Mesendoderm (in vitro differentiated cells): ENCODE data around the gene DHX58.

Experiments used
- DNase-seq: peaks from one replicate; pipeline ENCODE4 v3.0.0; 2013
- H2AK5ac ChIP-seq: 2 replicates; pipeline ENCODE4 v1.6.1; 2013; ENCODE audit warnings: low read length, inconsistent platforms
- H2BK120ac ChIP-seq: 2 replicates; pipeline ENCODE4 v1.6.1; 2013; ENCODE audit warnings: low read depth, mild to moderate bottlenecking, low read length, moderate library complexity, mixed read lengths
- H2BK15ac ChIP-seq: replicated peaks from 2 replicates; pipeline ENCODE4 v1.6.1; 2013; ENCODE audit warnings: low read depth, mild to moderate bottlenecking, moderate library complexity
- H2BK5ac ChIP-seq: 2 replicates; pipeline ENCODE4 v1.6.1; 2013; ENCODE audit warnings: low read length, inconsistent platforms
- H3K18ac ChIP-seq: 2 replicates; pipeline ENCODE4 v1.6.1; 2013; ENCODE audit warnings: mild to moderate bottlenecking, low read length, mixed read lengths
- H3K23ac ChIP-seq: one replicate; pipeline ENCODE4 v1.6.1; 2013; ENCODE audit warnings: low read length
- H3K27ac ChIP-seq: 2 replicates; pipeline ENCODE4 v1.5.1; 2013; ENCODE audit warnings: low read depth, mild to moderate bottlenecking, inconsistent platforms, low read length, moderate library complexity
- H3K27me3 ChIP-seq: 2 replicates; pipeline ENCODE4 v1.6.1; 2013; ENCODE audit warnings: low read length, control low read depth, mild to moderate bottlenecking, inconsistent platforms; ENCODE audit not compliant: insufficient read depth, poor library complexity
- H3K36me3 ChIP-seq: 2 replicates; pipeline ENCODE4 v1.6.1; 2013; ENCODE audit warnings: low read length, inconsistent platforms; ENCODE audit not compliant: control insufficient read depth, insufficient read depth
- H3K4ac ChIP-seq: one replicate; pipeline ENCODE4 v1.6.1; 2013; ENCODE audit warnings: low read depth, mild to moderate bottlenecking, low read length, moderate library complexity
- H3K4me1 ChIP-seq: 2 replicates; pipeline ENCODE4 v1.6.1; 2013; ENCODE audit warnings: low read depth, low read length, inconsistent platforms; ENCODE audit not compliant: control insufficient read depth
- H3K4me2 ChIP-seq: 2 replicates; pipeline ENCODE4 v1.6.1; 2013; ENCODE audit warnings: low read length
- H3K4me3 ChIP-seq: 2 replicates; pipeline ENCODE4 v1.5.1; 2013; ENCODE audit warnings: mild to moderate bottlenecking, low read length
- H3K56ac ChIP-seq: one replicate; pipeline ENCODE4 v1.6.1; 2013; ENCODE audit warnings: low read length
- H3K79me1 ChIP-seq: 2 replicates; pipeline ENCODE4 v1.6.1; 2013; ENCODE audit warnings: low read length, inconsistent platforms
- H3K79me2 ChIP-seq: 2 replicates; pipeline ENCODE4 v1.6.1; 2013; ENCODE audit warnings: mild to moderate bottlenecking, low read length; ENCODE audit not compliant: control insufficient read depth, insufficient read depth
- H3K9ac ChIP-seq: 2 replicates; pipeline ENCODE4 v1.6.1; 2013; ENCODE audit warnings: low read length, inconsistent platforms
- H4K5ac ChIP-seq: one replicate; pipeline ENCODE4 v1.6.1; 2013; ENCODE audit warnings: low read length
- H4K8ac ChIP-seq: one replicate; pipeline ENCODE4 v1.6.1; 2013; ENCODE audit warnings: low read depth, mild to moderate bottlenecking, control low read depth, low read length, moderate library complexity
- WGBS: extraction: QIAGEN DNeasy Blood & Tissue Kit; methylation state at CpG from one replicate; pipeline ENCODE4 v1.1.7; 2013; ENCODE audit warnings: low lambda C conversion rate, missing lambda C conversion rate; ENCODE audit not compliant: insufficient coverage; ENCODE audit errors: extremely low coverage; 5-methylcytosine and 5-hydroxymethylcytosine counted together

Gene DHX58

DNA sequence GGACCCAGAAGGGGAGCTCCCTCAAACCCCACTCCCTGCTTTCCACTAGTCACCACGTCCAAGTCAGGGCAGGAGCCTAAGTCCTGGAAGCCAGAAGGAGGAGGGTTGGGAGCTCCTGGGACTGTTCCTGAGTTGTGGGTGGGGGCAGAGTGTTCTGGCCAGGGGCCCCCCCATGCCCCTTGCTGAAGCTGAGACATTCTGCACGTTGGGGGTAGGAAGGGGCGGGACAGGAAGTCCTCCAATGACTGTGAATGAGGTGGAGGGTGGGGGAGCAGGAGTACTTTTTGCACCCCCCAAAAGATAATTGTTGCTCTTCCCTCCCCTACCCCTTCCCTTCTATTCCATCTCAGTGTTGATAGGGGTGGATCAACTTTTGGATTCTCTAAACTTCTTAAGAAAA lies 40.7 kb downstream of the DHX58 start:
- H3K4me1 ChIP-seq, result peaks cover 2% of the 10 kb centered on the region
- no peak for DNase-seq
- no peaks in the 10 kb centered on the region for H3K36me3 ChIP-seq
- H3K9ac ChIP-seq, result no peak overlapping the region
- no peak overlapping the region for H3K4me2 ChIP-seq
- no peak overlapping the region for H3K18ac ChIP-seq
- H2BK120ac ChIP-seq, result no peak overlapping the region
- no peak overlapping the region for H3K23ac ChIP-seq
- no peak overlapping the region for H4K5ac ChIP-seq
- no peak overlapping the region for H3K27ac ChIP-seq
- no peak overlapping the region for H3K4me3 ChIP-seq
- no peaks in the 10 kb centered on the region for H3K79me1 ChIP-seq
- H2AK5ac ChIP-seq, result no peak overlapping the region
- H2BK15ac ChIP-seq, result no peak overlapping the region
- no peak overlapping the region for H4K8ac ChIP-seq
- no peak overlapping the region for H2BK5ac ChIP-seq
- WGBS, result no CpG with 5 or more reads among the region's 3 CpGs
- H3K79me2 ChIP-seq, result no peaks in the 10 kb centered on the region
- H3K56ac ChIP-seq, result peak overlapping the region; percentile 26
- H3K27me3 ChIP-seq, result no peaks in the 10 kb centered on the region
- no peak overlapping the region for H3K4ac ChIP-seq

DNA sequence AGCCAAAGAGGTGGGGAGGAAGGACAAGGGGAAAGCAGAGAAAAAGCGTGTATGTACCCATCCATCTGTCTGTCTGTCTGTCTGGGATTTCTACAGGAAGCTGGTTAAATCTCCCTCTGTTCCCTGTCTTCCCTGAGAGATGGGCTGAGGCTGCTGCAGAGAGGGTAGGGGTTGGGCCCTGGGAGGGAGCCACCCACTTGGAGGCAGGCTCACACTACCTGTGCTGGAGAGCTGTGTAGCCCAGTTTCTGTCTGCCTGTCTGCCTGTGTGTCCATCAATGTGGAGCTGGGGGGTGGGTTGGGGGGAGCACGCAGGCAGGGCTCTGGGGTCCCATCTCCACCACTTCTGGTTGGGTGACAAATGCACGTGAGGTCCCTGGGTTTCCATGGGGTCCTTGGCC lies 43.5 kb downstream of the DHX58 start:
- H4K8ac ChIP-seq, result no peak overlapping the region
- H3K36me3 ChIP-seq, result no peaks in the 10 kb centered on the region
- no peak overlapping the region for H3K56ac ChIP-seq
- no peaks in the 10 kb centered on the region for H3K79me2 ChIP-seq
- no peak overlapping the region for H3K18ac ChIP-seq
- WGBS, result no CpG with 5 or more reads among the region's 3 CpGs
- no peak overlapping the region for H2AK5ac ChIP-seq
- no peak overlapping the region for H3K4me2 ChIP-seq
- H3K27me3 ChIP-seq, result no peaks in the 10 kb centered on the region
- no peak overlapping the region for H2BK15ac ChIP-seq
- H3K23ac ChIP-seq, result no peak overlapping the region
- no peak overlapping the region for H2BK120ac ChIP-seq
- H3K4ac ChIP-seq, result no peak overlapping the region
- H4K5ac ChIP-seq, result no peak overlapping the region
- no peak overlapping the region for H3K27ac ChIP-seq
- H3K4me1 ChIP-seq, result peaks cover 2% of the 10 kb centered on the region
- H3K9ac ChIP-seq, result no peak overlapping the region
- DNase-seq, result no peak
- no peak overlapping the region for H2BK5ac ChIP-seq
- no peaks in the 10 kb centered on the region for H3K79me1 ChIP-seq
- H3K4me3 ChIP-seq, result no peak overlapping the region

DNA sequence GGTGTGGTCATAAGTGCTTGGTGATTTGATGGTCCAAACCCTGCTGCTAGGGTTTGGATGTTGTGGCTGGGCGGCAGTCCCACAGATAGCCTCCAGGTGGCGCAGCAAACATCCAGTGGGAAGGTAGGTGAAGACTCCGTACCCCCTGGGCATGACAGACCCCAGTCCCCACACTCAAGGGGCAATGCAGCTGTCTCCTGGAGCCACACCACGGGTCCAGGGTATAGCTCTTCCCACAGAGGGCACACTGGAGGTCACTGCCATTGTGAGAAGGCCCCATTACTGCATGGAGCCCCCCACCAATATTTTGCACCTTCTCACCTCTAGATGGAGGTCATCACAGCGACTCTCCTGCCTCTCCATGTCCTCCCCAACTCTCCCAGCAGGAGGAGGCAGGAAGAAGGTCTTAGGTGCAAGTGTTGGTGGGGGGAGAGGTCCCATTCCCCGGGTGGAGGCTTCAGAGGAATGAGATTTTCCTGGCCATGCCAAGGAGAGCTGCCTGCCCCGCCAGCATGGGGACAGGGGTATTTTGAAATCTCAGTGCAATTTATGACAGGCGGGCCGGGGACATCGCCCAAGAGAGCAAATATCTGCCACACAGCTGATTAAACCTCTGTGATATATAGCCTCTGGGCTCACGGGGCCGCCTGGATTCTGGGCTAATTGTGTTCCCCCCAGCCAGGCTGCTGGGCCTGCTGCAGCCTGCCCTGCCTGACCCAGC lies 45.0 kb downstream of the DHX58 start:
- no peak overlapping the region for H3K4ac ChIP-seq
- H2BK5ac ChIP-seq, result no peak overlapping the region
- no peak overlapping the region for H2BK120ac ChIP-seq
- no peak overlapping the region for H3K27ac ChIP-seq
- H3K18ac ChIP-seq, result no peak overlapping the region
- H3K79me2 ChIP-seq, result no peaks in the 10 kb centered on the region
- DNase-seq, result peak; percentile 91
- H3K23ac ChIP-seq, result no peak overlapping the region
- H2AK5ac ChIP-seq, result no peak overlapping the region
- no peak overlapping the region for H3K9ac ChIP-seq
- no CpG with 5 or more reads among the region's 12 CpGs for WGBS
- H3K79me1 ChIP-seq, result no peaks in the 10 kb centered on the region
- H3K4me2 ChIP-seq, result no peak overlapping the region
- H3K4me3 ChIP-seq, result no peak overlapping the region
- no peak overlapping the region for H4K5ac ChIP-seq
- H3K56ac ChIP-seq, result no peak overlapping the region
- no peaks in the 10 kb centered on the region for H3K27me3 ChIP-seq
- peaks cover 2% of the 10 kb centered on the region for H3K4me1 ChIP-seq
- H3K36me3 ChIP-seq, result no peaks in the 10 kb centered on the region
- H4K8ac ChIP-seq, result no peak overlapping the region
- H2BK15ac ChIP-seq, result no peak overlapping the region

DNA sequence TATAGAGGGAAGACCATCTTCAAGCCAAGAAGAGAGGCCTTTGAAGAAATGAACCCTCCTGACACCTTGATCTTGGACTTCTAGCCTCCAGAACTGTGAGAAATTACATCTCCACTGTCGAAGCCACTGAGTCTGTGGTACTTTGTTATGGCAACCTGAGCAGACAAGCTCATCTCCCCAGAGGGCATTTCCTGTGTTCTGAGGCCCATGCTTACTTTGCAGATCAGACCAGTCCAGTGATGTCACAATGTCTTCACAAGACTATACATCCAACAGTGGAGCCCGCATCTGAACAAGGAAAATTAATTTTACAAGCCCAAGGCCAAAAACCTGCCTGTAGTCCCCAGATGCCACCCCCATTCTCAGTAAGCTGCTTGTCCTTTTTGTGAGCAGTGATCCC lies 47.3 kb downstream of the DHX58 start:
- WGBS, result no CpG with 5 or more reads among the region's 2 CpGs

DNA sequence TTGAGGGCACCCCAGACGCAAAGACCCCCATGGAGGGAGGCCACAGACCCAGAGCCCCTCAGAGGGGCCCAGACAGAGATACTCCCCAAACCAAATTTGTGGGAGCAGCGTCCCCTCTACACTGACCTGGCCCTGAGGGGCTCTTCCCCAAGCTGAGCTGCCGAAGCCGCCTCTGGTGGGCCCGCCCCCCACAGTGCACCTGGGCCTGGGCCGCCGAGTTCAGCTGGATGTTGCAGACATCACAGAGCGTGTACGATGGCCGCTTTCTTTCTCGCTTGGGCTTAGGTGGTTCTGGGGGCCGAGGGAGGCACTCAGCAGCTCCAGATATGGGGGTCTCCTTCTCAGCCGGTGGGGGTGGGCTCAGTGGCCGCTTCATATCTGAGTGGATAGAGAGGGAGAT lies 49.8 kb downstream of the DHX58 start:
- no CpG with 5 or more reads among the region's 14 CpGs for WGBS
- H2AK5ac ChIP-seq, result no peak overlapping the region
- no peak overlapping the region for H2BK15ac ChIP-seq
- no peak overlapping the region for H3K18ac ChIP-seq
- no peak overlapping the region for H2BK5ac ChIP-seq
- no peak overlapping the region for H3K9ac ChIP-seq
- no peaks in the 10 kb centered on the region for H3K79me2 ChIP-seq
- H3K36me3 ChIP-seq, result no peaks in the 10 kb centered on the region
- no peak for DNase-seq
- no peaks in the 10 kb centered on the region for H3K4me1 ChIP-seq
- H2BK120ac ChIP-seq, result no peak overlapping the region
- H3K4me3 ChIP-seq, result no peak overlapping the region
- H3K56ac ChIP-seq, result no peak overlapping the region
- H3K4ac ChIP-seq, result no peak overlapping the region
- H3K23ac ChIP-seq, result no peak overlapping the region
- no peak overlapping the region for H3K27ac ChIP-seq
- H3K4me2 ChIP-seq, result no peak overlapping the region
- H4K8ac ChIP-seq, result no peak overlapping the region
- H4K5ac ChIP-seq, result no peak overlapping the region
- no peaks in the 10 kb centered on the region for H3K27me3 ChIP-seq
- H3K79me1 ChIP-seq, result no peaks in the 10 kb centered on the region

More for the DNA sequence above, 47.3 kb downstream of the DHX58 start:
- Histone ChIP-seq H3K36me3 (no peaks in the 10 kb centered on the region), H2BK15ac (no peak overlapping the region), H3K56ac (no peak overlapping the region), H3K4me2 (no peak overlapping the region), H3K79me2 (no peaks in the 10 kb centered on the region), H2BK120ac (no peak overlapping the region), H4K5ac (no peak overlapping the region), H4K8ac (no peak overlapping the region), H3K18ac (no peak overlapping the region), H3K27ac (no peak overlapping the region), H3K79me1 (no peaks in the 10 kb centered on the region), H3K4me1 (no peaks in the 10 kb centered on the region), H3K4me3 (no peak overlapping the region), H3K27me3 (no peaks in the 10 kb centered on the region), H3K4ac (no peak overlapping the region), H2AK5ac (no peak overlapping the region), H3K23ac (no peak overlapping the region), H2BK5ac (no peak overlapping the region), H3K9ac (no peak overlapping the region)
- DNase-seq, result no peak
